Measurements from ENCODE around the gene PAFAH2. TPM values are rescaled to one million over a fixed set of nuclear protein-coding genes. Genes with fewer than 3 reads are reported as not detected.
"Not testable (repeated sequence)": the region's sequence is repeated elsewhere in the genome, so short reads cannot be mapped to it uniquely, and the experiment has no call there.

PAFAH2 gene
- polyA plus RNA-seq, 1 donor, result 84.2 TPM

GRCh38 chr1:25932811-25933400 lies 65.0 kb downstream of the PAFAH2 start:
- not testable (repeated sequence) for DNase-seq (ENCODE audit: low read depth)

DNA sequence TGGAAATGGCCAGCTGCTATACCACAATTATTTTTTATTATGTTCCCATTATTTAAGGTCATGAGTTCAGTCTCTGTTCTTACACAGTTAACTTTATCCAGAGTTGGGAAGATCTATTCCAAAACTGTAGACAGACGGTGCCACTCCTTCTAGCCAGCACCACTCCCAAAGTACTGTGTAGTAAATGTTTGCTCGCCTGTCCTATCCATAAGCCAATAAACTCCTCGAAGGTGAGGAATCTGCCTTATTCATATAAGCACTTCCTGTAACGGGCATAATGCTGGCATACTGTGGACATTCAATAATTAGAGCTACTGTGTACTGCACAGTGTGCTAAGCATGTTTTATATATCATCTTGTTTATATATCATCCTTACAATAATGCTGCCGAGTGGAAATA lies 65.5 kb downstream of the PAFAH2 start:
- no peak for DNase-seq (ENCODE audit: low read depth)

- no peak for DNase-seq (ENCODE audit: low read depth)
Measured at GRCh38 chr1:25929016-25929415, 68.8 kb downstream of the PAFAH2 start.

GRCh38 chr1:25927521-25928265 lies 70.2 kb downstream of the PAFAH2 start:
- DNase-seq (ENCODE audit: low read depth), result no peak

DNA sequence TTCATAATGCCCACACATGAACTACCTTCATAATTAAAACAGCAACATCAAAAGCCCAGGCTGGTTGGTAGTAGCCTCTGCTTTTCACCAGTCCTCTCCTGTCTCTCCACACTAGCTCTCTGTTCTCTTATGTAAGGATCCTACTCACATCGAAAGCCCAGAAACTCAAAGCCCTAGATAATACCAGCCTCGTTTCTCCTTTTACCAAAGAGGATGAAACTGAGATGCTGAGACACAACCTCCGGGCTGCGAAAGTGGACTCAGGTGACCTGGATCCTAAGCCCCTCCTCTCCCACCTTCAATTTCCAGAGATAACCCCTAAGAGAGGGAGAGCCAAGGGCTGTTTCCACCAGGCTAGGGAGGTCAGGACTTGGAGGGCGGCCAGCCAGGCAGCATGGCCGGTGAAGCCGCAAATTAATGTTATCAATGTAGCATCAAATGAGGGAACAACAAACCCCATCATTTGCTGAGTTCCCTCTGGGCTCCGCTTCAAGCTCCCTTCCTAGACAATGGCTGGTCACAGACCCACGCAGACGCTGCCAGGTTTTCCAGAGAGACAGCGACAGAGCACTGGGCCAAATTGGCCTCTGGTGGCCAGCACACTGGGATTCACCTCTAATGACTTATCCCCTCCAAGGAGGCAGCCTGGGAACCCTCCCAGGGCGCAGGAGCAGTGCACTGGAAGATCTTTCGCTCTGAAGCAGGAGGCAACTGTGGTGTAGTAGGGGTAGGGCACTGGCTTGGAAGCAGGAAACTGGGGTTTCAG lies 70.9 kb downstream of the PAFAH2 start:
- no peak for DNase-seq (ENCODE audit: low read depth)

GRCh38 chr1:25924454-25924853 lies 73.4 kb downstream of the PAFAH2 start:
- no peak for DNase-seq (ENCODE audit: low read depth)

DNA sequence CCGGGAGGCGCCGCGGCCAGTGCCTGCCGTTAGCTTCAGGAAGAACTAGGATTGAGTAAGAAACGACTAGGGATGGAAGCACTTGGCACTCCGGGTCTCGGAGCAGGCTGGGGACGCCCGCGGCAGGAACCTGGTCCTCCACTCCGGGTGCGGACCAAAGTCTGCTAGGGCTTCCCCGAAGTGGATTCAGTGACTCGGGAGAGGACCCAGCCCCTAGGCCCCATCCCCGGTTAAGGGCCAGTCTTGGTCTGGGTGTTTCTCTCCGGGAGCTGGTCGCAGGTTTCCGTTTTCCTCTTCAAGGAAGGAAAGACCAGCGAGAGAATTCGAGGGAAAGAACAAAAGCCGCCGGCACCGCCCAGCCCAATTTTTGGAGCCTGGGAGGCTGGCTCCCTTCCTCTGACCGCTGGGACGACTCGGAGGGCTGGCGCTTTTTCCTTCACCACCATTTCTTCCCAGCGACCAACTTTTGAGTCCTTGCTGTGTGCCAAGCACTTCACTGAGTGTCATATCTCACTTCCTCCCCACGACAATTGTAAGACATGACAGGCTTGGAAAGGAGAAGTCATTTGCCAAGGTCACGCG lies 74.8 kb downstream of the PAFAH2 start:
- no peak for DNase-seq (ENCODE audit: low read depth)

DNA sequence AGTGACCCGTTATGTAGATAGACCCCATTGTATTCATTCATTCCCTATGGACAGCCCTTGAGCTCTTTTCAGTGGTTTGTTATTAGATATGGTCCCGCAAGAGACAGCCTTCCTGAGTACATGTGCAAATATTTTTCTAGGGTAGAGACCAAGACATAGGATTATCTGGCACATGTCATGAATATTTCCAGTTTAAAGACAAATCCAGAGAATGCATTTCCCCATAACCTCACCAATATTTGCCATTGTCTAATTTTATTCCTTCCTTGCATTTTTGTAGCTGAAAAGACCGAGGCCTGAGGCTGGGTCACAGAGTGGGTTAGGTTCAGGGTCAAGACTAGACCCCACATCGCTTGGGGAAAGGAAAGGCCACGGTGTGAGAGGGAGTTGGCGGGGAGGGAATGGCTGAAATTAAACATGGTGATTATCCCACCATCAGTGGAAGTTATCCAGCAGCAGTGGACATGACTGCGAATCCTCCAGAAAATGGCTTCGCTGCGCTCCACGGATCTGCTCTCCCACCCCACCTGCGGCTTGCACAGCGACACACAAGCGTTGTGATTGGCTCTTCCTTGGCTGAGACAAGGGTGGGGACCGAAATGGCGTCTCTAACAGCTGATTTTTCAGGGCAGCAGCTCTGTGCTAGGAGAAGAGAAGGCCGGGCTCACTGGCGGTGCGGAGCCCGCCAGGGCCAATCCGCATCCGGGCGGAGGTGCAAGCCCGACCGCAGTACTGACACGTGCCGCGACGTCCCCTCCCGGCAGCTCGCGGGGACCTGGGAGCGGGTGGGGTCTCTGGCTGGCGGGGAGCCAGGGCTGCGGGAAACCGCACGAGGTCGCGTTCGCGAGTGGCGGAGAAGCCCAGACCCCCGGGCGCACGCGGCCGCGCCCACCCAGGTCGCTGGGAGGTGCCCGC lies 75.5 kb downstream of the PAFAH2 start:
- DNase-seq (ENCODE audit: low read depth), result no peak

DNA sequence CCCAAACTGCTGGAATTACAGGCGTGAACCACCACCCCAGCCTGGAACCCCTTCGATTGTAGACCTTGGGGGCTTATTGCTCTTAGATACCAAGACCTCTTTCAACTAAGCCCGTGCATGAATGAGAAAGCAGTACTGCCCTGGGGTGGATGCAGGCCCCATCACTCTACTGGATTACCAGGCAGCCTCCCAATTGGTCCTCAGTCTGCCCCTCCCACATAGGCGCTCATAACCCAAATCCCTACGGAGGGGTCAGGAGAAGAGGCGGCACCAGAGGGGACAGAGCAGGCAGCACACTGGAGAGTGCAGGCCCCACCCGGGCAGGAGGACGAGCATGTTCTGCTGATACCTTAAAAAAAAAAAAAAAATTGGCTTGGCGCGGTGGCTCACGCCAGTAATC lies 79.2 kb downstream of the PAFAH2 start:
- no peak for DNase-seq (ENCODE audit: low read depth)

- DNase-seq (ENCODE audit: low read depth), result no peak
Measured at GRCh38 chr1:25917996-25918395, 79.9 kb downstream of the PAFAH2 start.

GRCh38 chr1:25916460-25916859 lies 81.4 kb downstream of the PAFAH2 start:
- no peak for DNase-seq (ENCODE audit: low read depth)

GRCh38 chr1:25914074-25914995 lies 83.5 kb downstream of the PAFAH2 start:
- no peak for DNase-seq (ENCODE audit: low read depth)

DNA sequence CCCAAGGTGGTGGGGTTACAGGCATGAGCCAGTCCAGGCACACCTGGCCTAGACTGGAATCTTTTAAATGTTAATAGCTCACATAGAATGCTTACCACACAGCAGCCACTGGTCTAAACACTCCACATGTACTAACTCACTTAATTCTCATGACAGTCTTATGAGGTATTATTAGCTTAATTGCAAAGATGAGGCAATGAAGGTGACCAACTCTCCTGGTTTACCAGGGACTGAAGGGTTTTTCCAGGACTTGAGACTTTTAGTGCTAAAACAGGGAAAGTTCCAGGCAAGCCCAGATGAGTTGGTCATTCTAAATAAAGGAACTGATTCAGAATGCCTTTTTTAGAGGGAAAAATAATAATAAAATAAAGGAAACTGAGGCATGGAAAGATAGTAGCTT lies 84.7 kb downstream of the PAFAH2 start:
- DNase-seq (ENCODE audit: low read depth), result no peak

DNA sequence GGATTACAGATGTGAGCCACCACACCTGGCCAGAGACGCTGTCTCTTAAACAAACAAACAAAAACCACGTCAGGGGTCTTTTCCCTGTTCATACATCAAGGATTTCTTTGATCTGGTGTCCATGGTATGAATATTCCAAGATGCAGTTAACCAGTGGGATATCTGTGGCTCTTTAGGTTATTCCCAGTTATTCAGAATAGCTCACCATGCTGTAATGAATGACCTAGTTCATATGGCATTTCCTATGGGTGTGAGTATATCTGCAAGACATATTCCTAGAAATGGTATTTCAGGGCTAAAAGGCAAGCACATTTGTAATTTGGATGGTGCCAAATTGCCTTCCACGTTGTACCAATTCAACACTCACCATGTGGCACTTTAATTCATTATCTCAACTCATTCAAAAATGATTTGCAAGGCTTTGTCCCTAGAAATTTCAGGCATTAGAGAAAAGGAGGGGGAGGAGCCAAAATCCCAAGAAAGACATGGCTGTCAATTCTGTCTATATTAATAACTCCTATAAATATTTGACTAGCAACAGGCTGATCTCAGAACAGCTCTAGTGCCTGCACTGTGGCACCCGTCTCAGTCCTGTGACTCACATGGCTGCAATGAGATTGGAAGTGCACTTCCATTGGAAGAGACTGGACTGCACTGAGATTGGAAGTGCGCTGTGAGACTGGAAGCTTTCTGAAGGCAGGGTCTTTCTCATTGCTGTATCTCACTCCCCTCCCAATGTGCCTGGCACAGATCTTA lies 85.6 kb downstream of the PAFAH2 start:
- no peak for DNase-seq (ENCODE audit: low read depth)

DNA sequence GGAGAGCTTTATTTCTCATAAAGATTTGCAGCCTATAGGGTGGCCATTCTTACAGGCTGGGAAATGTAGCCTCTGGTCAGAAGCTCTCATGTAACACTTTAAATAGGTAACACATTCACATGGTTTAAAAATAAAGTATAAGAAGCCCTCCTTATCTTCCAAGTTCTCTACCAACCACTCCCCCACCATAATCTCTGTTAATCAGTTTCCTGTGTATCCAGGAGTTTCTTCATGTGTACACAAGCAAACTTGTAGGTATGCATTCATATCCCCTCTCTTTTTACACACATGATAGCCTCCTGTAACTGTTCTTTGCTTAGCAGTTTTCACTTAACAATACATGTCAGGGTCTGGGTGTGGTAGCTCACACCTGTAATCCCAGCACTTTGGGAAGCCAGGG lies 86.7 kb downstream of the PAFAH2 start:
- DNase-seq (ENCODE audit: low read depth), result no peak
